Measurements from ENCODE around the gene VPS16.

Gene VPS16

GRCh38 chr20:2836035-2836434, 4.5 kb upstream of the VPS16 start:
- DNase-seq = no peak

- no peak for DNase-seq
Measured at GRCh38 chr20:2837221-2837960, 3.2 kb upstream of the VPS16 start.

- no peak for DNase-seq
Measured at GRCh38 chr20:2838170-2838797, 2.3 kb upstream of the VPS16 start.

GRCh38 chr20:2838847-2839671, 1.5 kb upstream of the VPS16 start:
- no peak for DNase-seq

GRCh38 chr20:2839732-2840137, 810 bp upstream of the VPS16 start:
- no peak for DNase-seq

GRCh38 chr20:2840967-2841531, 504 bp downstream of the VPS16 start:
- peak; percentile 69 for DNase-seq

GRCh38 chr20:2845607-2846006, 5.1 kb downstream of the VPS16 start:
- no peak for DNase-seq

- DNase-seq = no peak
Measured at GRCh38 chr20:2846698-2847097, 6.2 kb downstream of the VPS16 start.

- DNase-seq = no peak
Measured at GRCh38 chr20:2847802-2848201, 7.3 kb downstream of the VPS16 start.

GRCh38 chr20:2849529-2849928, 9.0 kb downstream of the VPS16 start:
- DNase-seq = no peak

- DNase-seq = no peak
Measured at GRCh38 chr20:2851086-2851485, 10.5 kb downstream of the VPS16 start.

- DNase-seq = no peak
Measured at GRCh38 chr20:2858591-2858990, 18.0 kb downstream of the VPS16 start.

- no peak for DNase-seq
Measured at GRCh38 chr20:2859330-2860121, 19.0 kb downstream of the VPS16 start.

GRCh38 chr20:2864626-2865025, 24.1 kb downstream of the VPS16 start:
- no peak for DNase-seq

- DNase-seq = no peak
Measured at GRCh38 chr20:2865101-2865500, 24.6 kb downstream of the VPS16 start.

GRCh38 chr20:2865630-2866029, 25.1 kb downstream of the VPS16 start:
- no peak for DNase-seq

GRCh38 chr20:2866236-2866635, 25.7 kb downstream of the VPS16 start:
- no peak for DNase-seq

GRCh38 chr20:2867081-2867864, 26.7 kb downstream of the VPS16 start:
- DNase-seq = no peak

- no peak for DNase-seq
Measured at GRCh38 chr20:2869381-2869780, 28.8 kb downstream of the VPS16 start.

GRCh38 chr20:2871111-2871465, 30.5 kb downstream of the VPS16 start:
- peak; percentile 16 for DNase-seq

- no peak for DNase-seq
Measured at GRCh38 chr20:2871661-2872458, 31.3 kb downstream of the VPS16 start.

Measured in fibroblast of skin of right quadriceps (primary cell).